Osteocyte (in vitro differentiated cells): ENCODE data around the gene CISD1. TPM values are rescaled to one million over a fixed set of nuclear protein-coding genes. Genes with fewer than 3 reads are reported as not detected.
A peak's percentile ranks its signal among the peaks of the same experiment; 100 is the strongest.
"Not testable (repeated sequence)": the region's sequence is repeated elsewhere in the genome, so short reads cannot be mapped to it uniquely, and the experiment has no call there.

Experiments used
- DNase-seq: peaks from one replicate; pipeline ENCODE4 v3.0.0; 2021; ENCODE audit warnings: mixed read lengths; ENCODE audit not compliant: unreplicated experiment; ENCODE audit errors: extremely low spot score
- H3K27ac Mint-ChIP-seq: one replicate; pipeline ENCODE4 v1.8.0; 2021; ENCODE audit warnings: mild to moderate bottlenecking, mixed read lengths; ENCODE audit not compliant: unreplicated experiment
- H3K27me3 Mint-ChIP-seq: one replicate; pipeline ENCODE4 v1.8.0; 2021; ENCODE audit warnings: mixed read lengths; ENCODE audit not compliant: unreplicated experiment
- H3K36me3 Mint-ChIP-seq: one replicate; pipeline ENCODE4 v1.8.0; 2021; ENCODE audit warnings: mixed read lengths; ENCODE audit not compliant: unreplicated experiment
- H3K4me1 Mint-ChIP-seq: one replicate; pipeline ENCODE4 v1.8.0; 2021; ENCODE audit warnings: mixed read lengths; ENCODE audit not compliant: unreplicated experiment
- H3K4me3 Mint-ChIP-seq: one replicate; pipeline ENCODE4 v1.8.0; 2021; ENCODE audit warnings: mild to moderate bottlenecking, moderate library complexity, mixed read lengths; ENCODE audit not compliant: unreplicated experiment
- H3K9me3 Mint-ChIP-seq: one replicate; pipeline ENCODE4 v1.8.0; 2021; ENCODE audit warnings: mixed read lengths; ENCODE audit not compliant: unreplicated experiment
- long read RNA-seq: library from polyadenylated mRNA; unstranded; transcript quantifications from one replicate; pipeline ENCODE4 v2.0.0, GENCODE V29; 2021
- total RNA-seq: library from RNA; stranded (reverse); gene quantifications from 2 replicates; pipeline ENCODE4 v1.2.1, GENCODE V29; 2021
- TF ChIP-seq, protein P1 (sequence below): fragments of 200-600 bp; sonication (generic); IDR thresholded peaks from 2 replicates; pipeline ENCODE4 v1.5.0; 2021; ENCODE audit warnings: antibody characterized with exemption, mild to moderate bottlenecking, moderate library complexity

The CISD1 gene
- 29.9 and 30.5 TPM in 2 replicates for total RNA-seq
- long read RNA-seq, transcript CISD1-201 (3 exons, 2,479 nt) = major isoform, 20 of 25 reads
- long read RNA-seq, partial matches to known transcripts = 1 of 25 reads
- long read RNA-seq, other reads (novel, unspliced or antisense) = 4 of 25 reads

- H3K27me3 Mint-ChIP-seq = no peaks in the 10 kb centered on the region
- peak within 1 kb of the TSS; percentile 97 for H3K27ac Mint-ChIP-seq
- peak; percentile 98 for DNase-seq
- no peaks in the 10 kb centered on the region for H3K9me3 Mint-ChIP-seq
- peak within 1 kb of the TSS; percentile 92 for H3K4me3 Mint-ChIP-seq
- TF ChIP-seq, protein P1, sequence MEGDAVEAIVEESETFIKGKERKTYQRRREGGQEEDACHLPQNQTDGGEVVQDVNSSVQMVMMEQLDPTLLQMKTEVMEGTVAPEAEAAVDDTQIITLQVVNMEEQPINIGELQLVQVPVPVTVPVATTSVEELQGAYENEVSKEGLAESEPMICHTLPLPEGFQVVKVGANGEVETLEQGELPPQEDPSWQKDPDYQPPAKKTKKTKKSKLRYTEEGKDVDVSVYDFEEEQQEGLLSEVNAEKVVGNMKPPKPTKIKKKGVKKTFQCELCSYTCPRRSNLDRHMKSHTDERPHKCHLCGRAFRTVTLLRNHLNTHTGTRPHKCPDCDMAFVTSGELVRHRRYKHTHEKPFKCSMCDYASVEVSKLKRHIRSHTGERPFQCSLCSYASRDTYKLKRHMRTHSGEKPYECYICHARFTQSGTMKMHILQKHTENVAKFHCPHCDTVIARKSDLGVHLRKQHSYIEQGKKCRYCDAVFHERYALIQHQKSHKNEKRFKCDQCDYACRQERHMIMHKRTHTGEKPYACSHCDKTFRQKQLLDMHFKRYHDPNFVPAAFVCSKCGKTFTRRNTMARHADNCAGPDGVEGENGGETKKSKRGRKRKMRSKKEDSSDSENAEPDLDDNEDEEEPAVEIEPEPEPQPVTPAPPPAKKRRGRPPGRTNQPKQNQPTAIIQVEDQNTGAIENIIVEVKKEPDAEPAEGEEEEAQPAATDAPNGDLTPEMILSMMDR = no peak
- no peaks in the 10 kb centered on the region for H3K36me3 Mint-ChIP-seq
- H3K4me1 Mint-ChIP-seq = peaks cover 31% of the 10 kb centered on the region
These were observed at the start of gene CISD1 for GRCh38 chr10:58268946-58269781. Gene CISD1, plus strand, starts transcription at chr10:58269162. Its CDS starts 112 bp downstream, at chr10:58269274.

DNA sequence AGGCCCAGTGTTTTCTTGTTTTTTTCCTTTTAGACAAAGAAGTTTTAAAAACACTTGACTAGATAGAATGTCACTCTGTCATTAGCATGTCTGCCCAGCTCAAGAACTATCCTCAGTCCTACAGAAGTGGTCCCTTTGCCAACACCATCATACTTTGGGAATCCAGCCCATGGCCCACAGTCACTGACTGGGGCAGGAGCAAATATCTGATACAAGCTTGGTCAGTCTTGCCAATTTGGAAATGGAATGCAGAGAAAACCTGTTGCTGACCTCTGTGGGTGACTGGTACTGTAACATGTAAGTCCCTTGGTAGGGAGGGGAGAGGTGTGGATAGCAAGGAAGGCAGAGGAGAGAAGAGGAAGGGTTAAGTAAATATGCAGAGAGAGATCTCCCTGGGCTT, 49.1 kb upstream of the CISD1 start:
- no peaks in the 10 kb centered on the region for H3K9me3 Mint-ChIP-seq
- H3K27ac Mint-ChIP-seq = no peak overlapping the region
- TF ChIP-seq, protein P1 = no peak
- H3K4me3 Mint-ChIP-seq = no peak overlapping the region
- DNase-seq = no peak
- peaks cover 8% of the 10 kb centered on the region for H3K4me1 Mint-ChIP-seq
- H3K27me3 Mint-ChIP-seq = no peaks in the 10 kb centered on the region
- peaks cover 17% of the 10 kb centered on the region for H3K36me3 Mint-ChIP-seq

- Mint-ChIP-seq H3K9me3 (no peaks in the 10 kb centered on the region), H3K4me3 (no peak overlapping the region), H3K4me1 (peaks cover 8% of the 10 kb centered on the region), H3K36me3 (peaks cover 21% of the 10 kb centered on the region), H3K27me3 (no peaks in the 10 kb centered on the region), H3K27ac (no peak overlapping the region)
- DNase-seq = no peak
- TF ChIP-seq, protein P1 = no peak
These were observed 48.1 kb upstream of the CISD1 start for GRCh38 chr10:58220769-58221451.

DNA sequence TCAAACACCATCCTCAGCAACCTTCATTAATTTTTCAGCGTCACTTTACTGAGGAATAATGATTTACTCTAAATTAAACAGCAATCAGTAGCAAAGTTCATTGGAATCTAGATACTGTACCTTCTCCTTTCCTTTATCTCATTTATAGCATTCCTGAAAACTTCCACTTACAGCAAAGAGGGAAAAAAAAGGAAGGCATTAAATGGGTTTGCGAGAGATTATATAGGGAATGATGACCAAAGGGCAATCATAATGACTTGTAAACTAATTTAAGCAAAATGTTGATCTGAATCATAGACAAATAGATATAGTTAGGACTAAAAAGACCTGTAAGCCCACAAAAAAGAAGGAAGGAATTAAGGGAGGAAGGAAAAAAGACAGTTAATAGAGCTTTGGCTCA, 43.3 kb upstream of the CISD1 start:
- Mint-ChIP-seq H3K27ac (no peak overlapping the region), H3K4me3 (no peak overlapping the region), H3K27me3 (no peaks in the 10 kb centered on the region), H3K4me1 (no peaks in the 10 kb centered on the region), H3K9me3 (no peaks in the 10 kb centered on the region), H3K36me3 (peaks cover 36% of the 10 kb centered on the region)
- TF ChIP-seq, protein P1 = no peak
- no peak for DNase-seq

DNA sequence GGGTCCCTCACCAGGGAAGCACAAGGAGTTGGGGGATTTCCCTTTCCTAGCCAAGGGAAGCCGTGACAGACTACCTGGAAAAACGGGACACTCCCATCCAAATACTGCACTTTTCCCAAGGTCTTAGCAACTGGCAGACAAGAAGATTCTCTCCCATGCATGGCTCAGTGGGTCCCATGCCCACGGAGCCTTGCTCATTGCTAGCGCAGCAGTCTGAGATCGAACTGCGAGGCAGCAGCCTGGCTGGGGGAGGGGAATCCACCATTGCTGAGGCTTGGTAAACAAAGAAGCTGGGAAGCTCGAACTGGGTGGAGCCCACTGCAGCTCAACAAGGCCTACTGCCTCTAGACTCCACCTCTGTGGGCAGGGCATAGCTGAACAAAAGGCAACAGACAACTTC, 39.1 kb upstream of the CISD1 start:
- not testable (repeated sequence) for H3K4me3 Mint-ChIP-seq, H3K27me3 Mint-ChIP-seq, H3K4me1 Mint-ChIP-seq, H3K27ac Mint-ChIP-seq, H3K9me3 Mint-ChIP-seq, DNase-seq
- H3K36me3 Mint-ChIP-seq = peaks cover 70% of the 10 kb centered on the region
